22Rv1 (cell line): ENCODE measurements around the gene KANK4.

Experiments
- ZFX ChIP-seq: fragments of 450-650 bp; IDR thresholded peaks from 2 replicates; pipeline ENCODE4 v1.6.1; 2017; ENCODE audit warnings: antibody characterized with exemption, borderline replicate concordance
- TF ChIP-seq, protein P1 (sequence below): fragments of 450-650 bp; IDR thresholded peaks from 2 replicates; pipeline ENCODE4 v1.5.1; 2017; ENCODE audit warnings: mild to moderate bottlenecking

DNA sequence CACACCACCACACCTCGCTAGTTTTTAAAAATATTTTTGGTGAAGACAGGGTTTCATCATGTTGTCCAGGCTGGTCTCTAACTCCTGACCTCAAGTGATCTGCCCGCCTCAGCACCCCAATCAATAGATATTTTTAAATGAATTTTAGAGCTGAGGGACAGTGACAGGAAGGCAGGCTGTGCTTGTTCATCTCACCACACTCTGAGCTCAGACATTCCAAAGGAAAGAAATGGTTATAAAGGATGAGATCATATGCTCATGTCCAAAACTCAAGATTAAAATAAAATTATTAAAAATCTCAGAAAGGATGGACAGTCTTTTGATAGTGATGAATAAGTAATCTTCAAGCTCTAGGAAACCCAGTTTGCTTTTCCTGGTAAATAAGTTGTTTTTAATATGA lies 83.7 kb downstream of the KANK4 start:
- TF ChIP-seq, protein P1, sequence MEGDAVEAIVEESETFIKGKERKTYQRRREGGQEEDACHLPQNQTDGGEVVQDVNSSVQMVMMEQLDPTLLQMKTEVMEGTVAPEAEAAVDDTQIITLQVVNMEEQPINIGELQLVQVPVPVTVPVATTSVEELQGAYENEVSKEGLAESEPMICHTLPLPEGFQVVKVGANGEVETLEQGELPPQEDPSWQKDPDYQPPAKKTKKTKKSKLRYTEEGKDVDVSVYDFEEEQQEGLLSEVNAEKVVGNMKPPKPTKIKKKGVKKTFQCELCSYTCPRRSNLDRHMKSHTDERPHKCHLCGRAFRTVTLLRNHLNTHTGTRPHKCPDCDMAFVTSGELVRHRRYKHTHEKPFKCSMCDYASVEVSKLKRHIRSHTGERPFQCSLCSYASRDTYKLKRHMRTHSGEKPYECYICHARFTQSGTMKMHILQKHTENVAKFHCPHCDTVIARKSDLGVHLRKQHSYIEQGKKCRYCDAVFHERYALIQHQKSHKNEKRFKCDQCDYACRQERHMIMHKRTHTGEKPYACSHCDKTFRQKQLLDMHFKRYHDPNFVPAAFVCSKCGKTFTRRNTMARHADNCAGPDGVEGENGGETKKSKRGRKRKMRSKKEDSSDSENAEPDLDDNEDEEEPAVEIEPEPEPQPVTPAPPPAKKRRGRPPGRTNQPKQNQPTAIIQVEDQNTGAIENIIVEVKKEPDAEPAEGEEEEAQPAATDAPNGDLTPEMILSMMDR: no peak
- no peak for TF ChIP-seq ZFX
